ENCODE data around the gene ITGAX. TPM values are rescaled to one million over a fixed set of nuclear protein-coding genes. Genes with fewer than 3 reads are reported as not detected.

ITGAX gene
- total and polyA plus RNA-seq, 8 donors: 1.1 to 6.7 (median 4.1) TPM; not detected in 1

DNA sequence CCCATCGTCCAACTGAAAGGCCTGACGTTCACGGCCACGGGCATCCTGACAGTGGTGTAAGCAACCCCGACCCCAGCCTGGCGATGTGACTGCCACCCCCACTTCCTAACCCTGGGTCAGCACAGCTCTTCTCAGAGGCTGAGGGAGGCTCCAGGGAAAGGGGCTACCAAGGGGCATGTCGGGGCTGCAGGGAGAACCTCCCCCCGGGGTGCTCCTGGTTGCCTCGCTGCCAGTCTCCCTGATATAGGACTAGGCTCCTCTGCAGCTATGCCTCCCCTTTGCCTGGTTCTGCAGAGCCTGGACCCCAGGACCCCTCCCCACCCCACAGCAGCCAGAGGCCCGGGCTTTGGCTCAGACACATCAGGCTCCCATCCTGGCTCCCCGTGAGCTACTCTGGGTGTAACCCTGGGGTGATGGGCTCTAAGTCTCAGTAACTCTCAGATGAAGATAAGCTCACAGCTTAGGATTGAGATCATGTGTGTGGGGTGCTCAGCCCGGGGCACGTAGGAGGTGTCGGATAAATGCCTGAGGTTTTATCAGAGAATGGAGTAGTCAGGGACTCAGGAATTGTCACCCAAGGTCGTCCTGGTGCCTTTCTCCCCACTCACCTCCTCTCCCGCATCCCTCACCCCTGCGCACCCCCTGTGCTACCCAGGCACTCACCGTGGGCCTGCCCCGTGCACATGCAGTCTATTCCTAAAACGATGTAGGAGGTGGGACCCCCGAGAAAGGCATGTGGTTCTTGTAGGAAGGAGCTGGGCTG is 48.8 kb downstream of the ITGAX start:
- H3K4me3 ChIP-seq: no peak overlapping the region
- H3K9me3 ChIP-seq: peaks cover 0 to 13% (median 6%) of the 10 kb centered on the region in 4 donors
- no peaks in the 10 kb centered on the region for H3K4me1 ChIP-seq
- DNase-seq: no peak
- peaks cover 0 to 14% (median 0%) of the 10 kb centered on the region in 3 donors for H3K27me3 ChIP-seq
- H3K36me3 ChIP-seq: no peaks in the 10 kb centered on the region
- no peak for TF ChIP-seq POLR2A (IDR thresholded peaks at IDR 0.05)
- TF ChIP-seq EP300 (IDR thresholded peaks at IDR 0.05): no peak
- TF ChIP-seq POLR2AphosphoS5 (IDR thresholded peaks at IDR 0.05): no peak
- TF ChIP-seq CTCF (IDR thresholded peaks at IDR 0.05): no peak
- H3K27ac ChIP-seq: no peak overlapping the region
- intact Hi-C loops (cut with DNase I; ENCODE audit: low total_unique reads): no loop called here
- WGBS, 5 donors: 78 to 82% (median 79%) methylated on average over 16 to 21 of the region's 21 CpGs

DNA sequence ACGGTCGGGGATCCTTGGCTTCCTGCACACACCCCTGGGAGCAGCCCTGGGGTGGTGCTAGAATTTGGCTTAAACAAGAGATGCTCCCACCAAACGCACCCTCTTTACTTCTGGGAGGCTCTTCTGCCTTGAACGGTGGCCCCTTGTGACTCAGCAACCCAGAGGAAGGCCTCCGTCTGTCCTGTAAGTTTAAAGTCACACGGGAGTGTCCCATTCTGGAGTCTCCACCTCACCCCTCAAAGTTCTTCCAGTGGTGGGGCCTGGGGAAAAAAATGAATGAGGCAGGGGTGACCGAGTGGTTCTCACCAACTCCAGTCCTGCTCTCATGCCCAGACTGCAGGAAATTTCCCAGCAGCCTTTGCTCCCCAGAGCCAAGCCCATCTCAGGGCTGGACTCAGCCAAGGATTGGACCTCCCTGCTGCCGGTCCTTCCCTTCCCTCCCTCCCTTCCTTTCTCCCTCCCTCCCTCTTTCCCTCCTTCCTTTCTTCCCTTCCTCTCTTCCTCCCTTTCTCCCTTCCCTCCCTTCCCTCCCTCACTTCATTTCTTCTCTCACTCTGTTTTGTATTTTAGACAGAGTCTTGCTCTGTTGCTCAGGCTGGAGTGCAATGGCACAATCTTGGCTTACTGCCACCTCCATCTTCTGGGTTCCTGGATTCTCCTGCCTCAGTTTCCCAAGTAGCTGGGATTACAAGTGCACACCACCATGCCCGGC is 49.5 kb downstream of the ITGAX start:
- H3K27me3 ChIP-seq: peaks cover 0 to 18% (median 0%) of the 10 kb centered on the region in 3 donors
- no peaks in the 10 kb centered on the region for H3K36me3 ChIP-seq
- H3K27ac ChIP-seq: no peak overlapping the region
- H3K4me1 ChIP-seq: no peaks in the 10 kb centered on the region
- TF ChIP-seq POLR2AphosphoS5 (IDR thresholded peaks at IDR 0.05): no peak
- TF ChIP-seq CTCF (IDR thresholded peaks at IDR 0.05): no peak
- TF ChIP-seq EP300 (IDR thresholded peaks at IDR 0.05): no peak
- no peak for TF ChIP-seq POLR2A (IDR thresholded peaks at IDR 0.05)
- DNase-seq: no peak
- H3K4me3 ChIP-seq: no peak overlapping the region
- 61 to 68% (median 66%) methylated on average over 9 of the region's 9 CpGs for WGBS, 5 donors
- intact Hi-C loops (cut with DNase I; ENCODE audit: low total_unique reads): no loop called here
- H3K9me3 ChIP-seq: peaks cover 0 to 11% (median 6%) of the 10 kb centered on the region in 4 donors

- H3K4me3 ChIP-seq: no peak overlapping the region
- DNase-seq: no peak
- no peak for TF ChIP-seq POLR2AphosphoS5 (IDR thresholded peaks at IDR 0.05)
- TF ChIP-seq CTCF (IDR thresholded peaks at IDR 0.05): no peak
- TF ChIP-seq EP300 (IDR thresholded peaks at IDR 0.05): no peak
- no peak for TF ChIP-seq POLR2A (IDR thresholded peaks at IDR 0.05)
- H3K27me3 ChIP-seq: peaks cover 0 to 31% (median 0%) of the 10 kb centered on the region in 3 donors
- H3K36me3 ChIP-seq: no peaks in the 10 kb centered on the region
- H3K9me3 ChIP-seq: no peaks in the 10 kb centered on the region
- intact Hi-C loops (cut with DNase I; ENCODE audit: low total_unique reads): no loop called here
- H3K4me1 ChIP-seq: no peaks in the 10 kb centered on the region
- 71 to 87% (median 84%) methylated on average over 8 of the region's 8 CpGs for WGBS, 5 donors
- H3K27ac ChIP-seq: no peak overlapping the region
These were observed 52.4 kb downstream of the ITGAX start for GRCh38 chr16:31407406-31407805.

DNA sequence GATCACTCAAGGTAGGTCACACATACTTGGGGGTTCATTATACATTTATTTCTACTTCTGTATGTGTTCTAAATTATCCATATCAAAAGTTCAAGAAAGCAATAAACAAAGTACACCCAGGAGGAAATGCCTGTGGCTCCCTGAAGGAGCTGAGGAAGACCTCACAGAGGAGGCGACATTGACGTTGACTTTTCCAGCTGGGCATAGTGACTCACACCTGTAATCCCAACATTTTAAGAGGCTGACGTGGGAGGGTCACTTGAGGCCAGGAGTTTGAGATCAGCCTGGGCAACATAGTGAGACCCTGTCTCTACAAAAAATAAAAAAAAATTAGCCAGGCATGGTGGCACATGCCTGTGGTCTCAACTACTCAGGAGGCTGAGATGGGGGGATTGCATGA is 54.5 kb downstream of the ITGAX start:
- Histone ChIP-seq H3K36me3 (no peaks in the 10 kb centered on the region), H3K27me3 (peaks cover 0 to 26% (median 0%) of the 10 kb centered on the region in 3 donors), H3K27ac (no peak overlapping the region), H3K9me3 (no peaks in the 10 kb centered on the region), H3K4me3 (no peak overlapping the region), H3K4me1 (no peaks in the 10 kb centered on the region)
- TF ChIP-seq POLR2AphosphoS5 (IDR thresholded peaks at IDR 0.05) (no peak), EP300 (IDR thresholded peaks at IDR 0.05) (no peak), POLR2A (IDR thresholded peaks at IDR 0.05) (no peak), CTCF (IDR thresholded peaks at IDR 0.05) (no peak)
- WGBS, 5 donors: 27 to 50% (median 40%) methylated on average over 3 of the region's 3 CpGs
- intact Hi-C loops (cut with DNase I; ENCODE audit: low total_unique reads): no loop called here
- no peak for DNase-seq

Data from stomach (tissue), 9 donors.